Thyroid gland (tissue), 4 donors: ENCODE measurements around the gene UBD. TPM values are rescaled to one million over a fixed set of nuclear protein-coding genes. Genes with fewer than 3 reads are reported as not detected.

ENCODE experiments used
- DNase-seq, 2 donors: peaks; one replicate each; pipeline ENCODE4 v3.0.0-alpha.2; 2019
- H3K27ac ChIP-seq, 3 donors: fragments of 200-600 bp; sonication (generic); 1 replicate in 2 of 3; 2 replicates in 1 of 3; pipeline ENCODE4 v1.5.1; 2016 to 2019; ENCODE audit warnings: mild to moderate bottlenecking in 1 of 3, moderate library complexity in 1 of 3
- H3K27me3 ChIP-seq: fragments of 200-600 bp; sonication (generic); one replicate; pipeline ENCODE4 v1.5.1; 2019
- H3K36me3 ChIP-seq, 2 donors: fragments of 200-600 bp; sonication (generic); one replicate each; pipeline ENCODE4 v1.5.1; 2016 to 2019
- H3K4me1 ChIP-seq, 2 donors: fragments of 200-600 bp; sonication (generic); one replicate each; pipeline ENCODE4 v1.5.1; 2017 to 2019
- H3K4me3 ChIP-seq, 3 donors: fragments of 200-600 bp; sonication (generic); replicated peaks in 1 of 3; 1 replicate in 2 of 3; 2 replicates in 1 of 3; pipeline ENCODE4 v1.5.1; 2016; ENCODE audit warnings: mild to moderate bottlenecking in 1 of 3
- H3K9me3 ChIP-seq: fragments of 200-600 bp; sonication (generic); one replicate; pipeline ENCODE4 v1.5.1; 2017
- CTCF ChIP-seq, 6 experiments: fragments of 200-600 bp in 3 of 6; fragments of 450-650 bp in 3 of 6; sonication (generic) in 3 of 6; IDR thresholded peaks; one replicate each; pipeline ENCODE4 v1.5.1; 2016 to 2019; ENCODE audit warnings: antibody characterized with exemption in 6 of 6, mild to moderate bottlenecking in 2 of 6, inconsistent platforms in 1 of 6, moderate library complexity in 1 of 6
- POLR2A ChIP-seq, 2 donors: fragments of 450-650 bp; IDR thresholded peaks; one replicate each; pipeline ENCODE4 v1.6.1; 2017; ENCODE audit warnings: antibody characterized with exemption in 2 of 2, mild to moderate bottlenecking in 2 of 2, moderate library complexity in 1 of 2
- WGBS, 2 donors: methylation state at CpG; one replicate each; pipeline ENCODE4 v1.1.5; 2017; 5-methylcytosine and 5-hydroxymethylcytosine counted together
- intact Hi-C: fragments of 100-400 bp; cut with DNase I; formaldehyde crosslinking; loops from one replicate; pipeline ENCODE4 v1.15.1; 2023
- total RNA-seq, 4 donors: library from RNA; depleted of rRNA; stranded (reverse); fragments of >200 nt; gene quantifications; one replicate each; pipeline ENCODE4 v1.2.3, GENCODE V29; 2016

UBD gene
- total RNA-seq, 4 donors from 2014 or later, result 0.93 to 1.5 TPM; not detected in 2

GRCh38 chr6:29602564-29603361 lies 43.2 kb upstream of the UBD start:
- peaks cover 2 to 14% of the 10 kb centered on the region in 2 donors for H3K36me3 ChIP-seq
- DNase-seq, result no peak
- no peak for TF ChIP-seq POLR2A (IDR thresholded peaks at IDR 0.05)
- TF ChIP-seq CTCF (IDR thresholded peaks at IDR 0.05), result no peak
- no peaks in the 10 kb centered on the region for H3K9me3 ChIP-seq
- 84 to 86% methylated on average over 12 of the region's 12 CpGs for WGBS, 2 donors
- no peak overlapping the region for H3K4me3 ChIP-seq
- no peaks in the 10 kb centered on the region for H3K27me3 ChIP-seq
- no peaks in the 10 kb centered on the region for H3K4me1 ChIP-seq
- intact Hi-C loops, result no loop called here
- no peak overlapping the region for H3K27ac ChIP-seq

- no peak for TF ChIP-seq POLR2A (IDR thresholded peaks at IDR 0.05)
- no peak for TF ChIP-seq CTCF (IDR thresholded peaks at IDR 0.05)
- no peaks in the 10 kb centered on the region for H3K27me3 ChIP-seq
- 54 to 61% methylated on average over 2 of the region's 2 CpGs for WGBS, 2 donors
- H3K27ac ChIP-seq, result no peak overlapping the region
- no peak overlapping the region for H3K4me3 ChIP-seq
- H3K4me1 ChIP-seq, result peaks cover 0 to 6% of the 10 kb centered on the region in 2 donors
- H3K36me3 ChIP-seq, result no peaks in the 10 kb centered on the region
- DNase-seq, result no peak
- intact Hi-C loops, result no loop called here
- no peaks in the 10 kb centered on the region for H3K9me3 ChIP-seq
Measured at GRCh38 chr6:29598172-29598747, 38.7 kb upstream of the UBD start.

GRCh38 chr6:29597184-29597583 lies 37.7 kb upstream of the UBD start:
- no peak overlapping the region for H3K4me3 ChIP-seq
- TF ChIP-seq CTCF (IDR thresholded peaks at IDR 0.05), result no peak
- TF ChIP-seq POLR2A (IDR thresholded peaks at IDR 0.05), result no peak
- peaks cover 0 to 6% of the 10 kb centered on the region in 2 donors for H3K4me1 ChIP-seq
- no peaks in the 10 kb centered on the region for H3K36me3 ChIP-seq
- no peaks in the 10 kb centered on the region for H3K9me3 ChIP-seq
- intact Hi-C loops, result no loop called here
- H3K27me3 ChIP-seq, result no peaks in the 10 kb centered on the region
- no peak overlapping the region for H3K27ac ChIP-seq
- WGBS, 2 donors, result 75 to 90% methylated on average over 2 of the region's 2 CpGs
- no peak for DNase-seq

GRCh38 chr6:29596381-29596900 lies 36.9 kb upstream of the UBD start:
- Histone ChIP-seq H3K4me3 (no peak overlapping the region), H3K9me3 (no peaks in the 10 kb centered on the region), H3K4me1 (peaks cover 0 to 6% of the 10 kb centered on the region in 2 donors), H3K36me3 (no peaks in the 10 kb centered on the region), H3K27me3 (no peaks in the 10 kb centered on the region), H3K27ac (no peak overlapping the region)
- no peak for DNase-seq
- TF ChIP-seq POLR2A (IDR thresholded peaks at IDR 0.05) (no peak), CTCF (IDR thresholded peaks at IDR 0.05) (no peak)
- intact Hi-C loops, result no loop called here
- WGBS, 2 donors, result 86% methylated on average over 6 of the region's 6 CpGs
